Measurements from ENCODE around the gene ADGRB2.

The ADGRB2 gene

GRCh38 chr1:31776032-31776431 lies 11.9 kb upstream of the ADGRB2 start:
- no peak overlapping the region for H3K27ac ChIP-seq (ENCODE audit: low read length)
- TF ChIP-seq EZH2 (optimal IDR thresholded peaks at IDR 0.05; ENCODE audit: low read depth, low read length) (no peak), EZH2phosphoT487 (IDR thresholded peaks at IDR 0.05; ENCODE audit: low read length) (no peak), CTCF (IDR thresholded peaks at IDR 0.05; ENCODE audit: low read length) (no peak)
- peaks cover 65% of the 10 kb centered on the region for H3K27me3 ChIP-seq (replicated peaks; ENCODE audit: insufficient read depth, low read length)
- no peaks in the 10 kb centered on the region for H3K4me1 ChIP-seq (ENCODE audit: low read length)
- H3K9me2 ChIP-seq (replicated peaks; ENCODE audit: insufficient read depth, low read length): no peaks in the 10 kb centered on the region
- H3K4me2 ChIP-seq (ENCODE audit: low read depth, low read length): no peak overlapping the region
- no peak overlapping the region for H3K4me3 ChIP-seq (ENCODE audit: low read length)
- H4K20me1 ChIP-seq (ENCODE audit: insufficient read depth, low read length): no peaks in the 10 kb centered on the region
- no peaks in the 10 kb centered on the region for H3K79me2 ChIP-seq (ENCODE audit: low read length)
- no peaks in the 10 kb centered on the region for H3F3A ChIP-seq (ENCODE audit: insufficient read depth, low read length)
- no peak overlapping the region for H2AFZ ChIP-seq (ENCODE audit: low read length)
- H3K36me3 ChIP-seq (replicated peaks; ENCODE audit: insufficient read depth, low read length): no peaks in the 10 kb centered on the region
- no peak for DNase-seq
- H3K9me3 ChIP-seq (replicated peaks; ENCODE audit: insufficient read depth, low read length): no peaks in the 10 kb centered on the region
- no peak overlapping the region for H3K9ac ChIP-seq (ENCODE audit: low read length)

GRCh38 chr1:31775210-31775999 lies 11.3 kb upstream of the ADGRB2 start:
- DNase-seq: no peak
- TF ChIP-seq EZH2phosphoT487 (IDR thresholded peaks at IDR 0.05; ENCODE audit: low read length) (no peak), CTCF (IDR thresholded peaks at IDR 0.05; ENCODE audit: low read length) (no peak), EZH2 (optimal IDR thresholded peaks at IDR 0.05; ENCODE audit: low read depth, low read length) (no peak)
- H3K27ac ChIP-seq (ENCODE audit: low read length): no peak overlapping the region

GRCh38 chr1:31774495-31774894 lies 10.4 kb upstream of the ADGRB2 start:
- H3K79me2 ChIP-seq (ENCODE audit: low read length): no peaks in the 10 kb centered on the region
- no peak overlapping the region for H3K9ac ChIP-seq (ENCODE audit: low read length)
- no peak overlapping the region for H3K4me2 ChIP-seq (ENCODE audit: low read depth, low read length)
- H3K36me3 ChIP-seq (replicated peaks; ENCODE audit: insufficient read depth, low read length): no peaks in the 10 kb centered on the region
- H3F3A ChIP-seq (ENCODE audit: insufficient read depth, low read length): no peaks in the 10 kb centered on the region
- H3K4me3 ChIP-seq (ENCODE audit: low read length): no peak overlapping the region
- no peak for TF ChIP-seq CTCF (IDR thresholded peaks at IDR 0.05; ENCODE audit: low read length)
- no peaks in the 10 kb centered on the region for H3K9me3 ChIP-seq (replicated peaks; ENCODE audit: insufficient read depth, low read length)
- no peaks in the 10 kb centered on the region for H3K9me2 ChIP-seq (replicated peaks; ENCODE audit: insufficient read depth, low read length)
- DNase-seq: no peak
- no peak overlapping the region for H3K27ac ChIP-seq (ENCODE audit: low read length)
- no peak overlapping the region for H2AFZ ChIP-seq (ENCODE audit: low read length)
- no peaks in the 10 kb centered on the region for H4K20me1 ChIP-seq (ENCODE audit: insufficient read depth, low read length)
- H3K4me1 ChIP-seq (ENCODE audit: low read length): no peaks in the 10 kb centered on the region
- H3K27me3 ChIP-seq (replicated peaks; ENCODE audit: insufficient read depth, low read length): peaks cover 65% of the 10 kb centered on the region

More at GRCh38 chr1:31775210-31775999, 11.3 kb upstream of the ADGRB2 start:
- Histone ChIP-seq H3K27me3 (replicated peaks; ENCODE audit: insufficient read depth, low read length) (peaks cover 65% of the 10 kb centered on the region), H4K20me1 (ENCODE audit: insufficient read depth, low read length) (no peaks in the 10 kb centered on the region), H3K4me1 (ENCODE audit: low read length) (no peaks in the 10 kb centered on the region), H3K4me3 (ENCODE audit: low read length) (no peak overlapping the region), H3K79me2 (ENCODE audit: low read length) (no peaks in the 10 kb centered on the region), H3K9me2 (replicated peaks; ENCODE audit: insufficient read depth, low read length) (no peaks in the 10 kb centered on the region), H3F3A (ENCODE audit: insufficient read depth, low read length) (no peaks in the 10 kb centered on the region), H2AFZ (ENCODE audit: low read length) (no peak overlapping the region), H3K36me3 (replicated peaks; ENCODE audit: insufficient read depth, low read length) (no peaks in the 10 kb centered on the region), H3K9ac (ENCODE audit: low read length) (no peak overlapping the region), H3K4me2 (ENCODE audit: low read depth, low read length) (no peak overlapping the region), H3K9me3 (replicated peaks; ENCODE audit: insufficient read depth, low read length) (no peaks in the 10 kb centered on the region)

Measured in MM.1S (cell line).